CD4-positive, alpha-beta T cell treated with Interleukin-15 for 1 hour (primary cell): Measurements from ENCODE around the gene CSNK2A1.

Experiments used
- DNase-seq: peaks from one replicate; pipeline ENCODE4 v3.0.0-alpha.2; 2020

CSNK2A1 gene

GRCh38 chr20:427849-428657, 115.5 kb downstream of the CSNK2A1 start:
- DNase-seq: no peak

GRCh38 chr20:427401-427800, 116.2 kb downstream of the CSNK2A1 start:
- no peak for DNase-seq

DNA sequence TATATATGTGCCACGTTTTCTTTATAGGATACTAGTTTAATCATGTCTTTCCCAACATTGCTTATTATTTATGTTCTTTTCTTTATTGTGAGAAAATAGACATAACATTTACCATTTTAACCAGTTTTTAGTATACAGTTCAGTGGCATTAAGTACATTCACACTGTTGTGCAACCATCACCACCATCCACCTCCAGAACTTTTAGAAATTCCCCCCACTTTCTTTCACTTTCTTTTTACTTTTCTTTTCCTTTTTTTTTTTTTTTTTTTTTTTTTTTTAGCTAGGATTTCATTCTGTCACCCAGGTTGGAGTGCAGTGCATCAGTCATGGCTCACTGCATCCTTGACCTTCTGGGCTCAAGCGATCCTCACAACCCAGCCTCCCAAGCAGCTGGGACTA, 117.0 kb downstream of the CSNK2A1 start:
- DNase-seq: no peak
